Adipose tissue (tissue), 3 donors: Measurements from ENCODE around the gene CYSRT1. TPM values are rescaled to one million over a fixed set of nuclear protein-coding genes. Genes with fewer than 3 reads are reported as not detected.
"Not testable (repeated sequence)": the region's sequence is repeated elsewhere in the genome, so short reads cannot be mapped to it uniquely, and the experiment has no call there.

Experiments
- H3K27ac ChIP-seq: one replicate; pipeline ENCODE4 v1.5.1; 2013; ENCODE audit warnings: low read depth, low read length
- whole genome bisulfite sequencing, 3 donors: extraction: QIAGEN DNeasy Blood & Tissue Kit; methylation state at CpG; one replicate each; pipeline ENCODE4 v1.1.7; 2013; 5-methylcytosine and 5-hydroxymethylcytosine counted together
- polyA plus RNA-seq, 3 donors: library from polyadenylated mRNA; stranded (reverse); fragments of 200-250 nt; gene quantifications; one replicate each; pipeline ENCODE4 v1.2.3, GENCODE V29; 2013
- donor health status: healthy with polysubstance abuse.
- donor health status: Bipolar disorder and iron deficiency.
- donor health status: healthy.

CYSRT1 gene
- polyA plus RNA-seq, 3 donors, result 0.20 to 0.88 TPM; not detected in 1

GRCh38 chr9:137254624-137255447 lies 29.9 kb downstream of the CYSRT1 start, which contains the start of gene NELFB:
NELFB (plus strand) TSS chr9:137255327.
- no peak within 1 kb of the TSS for H3K27ac ChIP-seq
- 1 to 2% (median 2%) methylated on average over 89 to 105 of the region's 105 CpGs for WGBS, 3 donors

- 1 to 4% (median 2%) methylated on average over 40 to 51 of the region's 51 CpGs for WGBS, 3 donors
- no peak overlapping the region for H3K27ac ChIP-seq
Measured at GRCh38 chr9:137255448-137256114, 30.6 kb downstream of the CYSRT1 start.

GRCh38 chr9:137256362-137256761 lies 31.4 kb downstream of the CYSRT1 start:
- no peak overlapping the region for H3K27ac ChIP-seq
- WGBS, 3 donors, result 75 to 83% (median 75%) methylated on average over 15 of the region's 15 CpGs

- WGBS, 3 donors, result 88 to 94% (median 89%) methylated on average over 15 of the region's 15 CpGs
Measured at GRCh38 chr9:137256856-137257255, 31.9 kb downstream of the CYSRT1 start.

GRCh38 chr9:137262173-137262908 lies 37.4 kb downstream of the CYSRT1 start:
- WGBS, 3 donors, result 30 to 53% (median 40%) methylated on average over 14 of the region's 15 CpGs
- H3K27ac ChIP-seq, result not testable (repeated sequence)

More at GRCh38 chr9:137256856-137257255, 31.9 kb downstream of the CYSRT1 start:
- H3K27ac ChIP-seq, result no peak overlapping the region

- WGBS, 3 donors, result 87 to 95% (median 88%) methylated on average over 24 of the region's 24 CpGs
- no peak overlapping the region for H3K27ac ChIP-seq
Measured at GRCh38 chr9:137262909-137263285, 37.9 kb downstream of the CYSRT1 start.

GRCh38 chr9:137263506-137263905 lies 38.5 kb downstream of the CYSRT1 start:
- no peak overlapping the region for H3K27ac ChIP-seq
- 77 to 86% (median 78%) methylated on average over 9 to 10 of the region's 10 CpGs for WGBS, 3 donors

GRCh38 chr9:137264067-137264466 lies 39.1 kb downstream of the CYSRT1 start:
- WGBS, 3 donors, result 93 to 97% (median 95%) methylated on average over 22 of the region's 22 CpGs
- H3K27ac ChIP-seq, result no peak overlapping the region

- WGBS, 3 donors, result 92 to 95% (median 93%) methylated on average over 29 of the region's 29 CpGs
- no peak overlapping the region for H3K27ac ChIP-seq
Measured at GRCh38 chr9:137265496-137266161, 40.7 kb downstream of the CYSRT1 start.

GRCh38 chr9:137266162-137266527 lies 41.2 kb downstream of the CYSRT1 start:
- H3K27ac ChIP-seq, result no peak overlapping the region
- WGBS, 3 donors, result 84 to 90% (median 86%) methylated on average over 15 of the region's 15 CpGs

GRCh38 chr9:137266585-137267453 lies 41.8 kb downstream of the CYSRT1 start:
- H3K27ac ChIP-seq, result no peak overlapping the region
- WGBS, 3 donors, result 89 to 95% (median 90%) methylated on average over 34 of the region's 34 CpGs

GRCh38 chr9:137267933-137268355 lies 43.0 kb downstream of the CYSRT1 start:
- WGBS, 3 donors, result 81 to 89% (median 82%) methylated on average over 6 of the region's 6 CpGs
- H3K27ac ChIP-seq, result no peak overlapping the region

- 59 to 74% (median 68%) methylated on average over 19 of the region's 19 CpGs for WGBS, 3 donors
- no peak overlapping the region for H3K27ac ChIP-seq
Measured at GRCh38 chr9:137268538-137269201, 43.7 kb downstream of the CYSRT1 start.

- H3K27ac ChIP-seq, result no peak overlapping the region
- 29 to 65% (median 55%) methylated on average over 17 of the region's 17 CpGs for WGBS, 3 donors
Measured at GRCh38 chr9:137269231-137269772, 44.3 kb downstream of the CYSRT1 start.

- no peak overlapping the region for H3K27ac ChIP-seq
- 77 to 89% (median 79%) methylated on average over 32 of the region's 32 CpGs for WGBS, 3 donors
Measured at GRCh38 chr9:137270929-137271695, 46.1 kb downstream of the CYSRT1 start.

GRCh38 chr9:137271696-137272076 lies 46.7 kb downstream of the CYSRT1 start:
- 32 to 63% (median 40%) methylated on average over 3 of the region's 3 CpGs for WGBS, 3 donors
- H3K27ac ChIP-seq, result no peak overlapping the region
